Measurements from ENCODE around the gene TUBB2A.
"Not testable (repeated sequence)": the region's sequence is repeated elsewhere in the genome, so short reads cannot be mapped to it uniquely, and the experiment has no call there.

The TUBB2A gene

GRCh38 chr6:3157131-3157933 lies at the start of gene TUBB2A:
Gene TUBB2A (minus strand): TSS chr6:3157544. CDS start chr6:3157463, 81 bp downstream.
- DNase-seq: peak; percentile 40

- DNase-seq: no peak
These were observed 49.1 kb upstream of the TUBB2A start for GRCh38 chr6:3206339-3207015.

- DNase-seq: no peak
These were observed 48.6 kb upstream of the TUBB2A start for GRCh38 chr6:3205913-3206312.

GRCh38 chr6:3204921-3205320 lies 47.6 kb upstream of the TUBB2A start:
- DNase-seq: no peak

- DNase-seq: no peak
These were observed 45.8 kb upstream of the TUBB2A start for GRCh38 chr6:3202999-3203696.

GRCh38 chr6:3201388-3201787 lies 44.0 kb upstream of the TUBB2A start:
- no peak for DNase-seq

- DNase-seq: no peak
These were observed 43.3 kb upstream of the TUBB2A start for GRCh38 chr6:3200682-3201081.

- DNase-seq: no peak
These were observed 42.0 kb upstream of the TUBB2A start for GRCh38 chr6:3199382-3199781.

- DNase-seq: not testable (repeated sequence)
These were observed 40.4 kb upstream of the TUBB2A start for GRCh38 chr6:3197734-3198133.

GRCh38 chr6:3196770-3197169 lies 39.4 kb upstream of the TUBB2A start:
- DNase-seq: no peak

GRCh38 chr6:3195695-3196497 lies 38.6 kb upstream of the TUBB2A start:
- no peak for DNase-seq

- DNase-seq: no peak
These were observed 38.0 kb upstream of the TUBB2A start for GRCh38 chr6:3195420-3195694.

GRCh38 chr6:3194535-3195419 lies 37.4 kb upstream of the TUBB2A start:
- no peak for DNase-seq

- DNase-seq: no peak
These were observed 35.9 kb upstream of the TUBB2A start for GRCh38 chr6:3193102-3193849.

- no peak for DNase-seq
These were observed 33.4 kb upstream of the TUBB2A start for GRCh38 chr6:3190779-3191178.

GRCh38 chr6:3190056-3190455 lies 32.7 kb upstream of the TUBB2A start:
- DNase-seq: no peak

GRCh38 chr6:3189192-3189591 lies 31.8 kb upstream of the TUBB2A start:
- not testable (repeated sequence) for DNase-seq

GRCh38 chr6:3188262-3188661 lies 30.9 kb upstream of the TUBB2A start:
- DNase-seq: no peak

GRCh38 chr6:3186974-3187382 lies 29.6 kb upstream of the TUBB2A start:
- no peak for DNase-seq

- DNase-seq: no peak
These were observed 25.7 kb upstream of the TUBB2A start for GRCh38 chr6:3183066-3183465.

GRCh38 chr6:3181105-3181504 lies 23.8 kb upstream of the TUBB2A start:
- no peak for DNase-seq

Measured in NCI-H2029 treated with DMSO at 0.1 percent for 48 hours (cell line).